HG02763 (cell line): Measurements from ENCODE around the gene KIRREL3.

Experiments used
- ATAC-seq: cut with Tn5 transposase; IDR thresholded peaks from one replicate; pipeline ENCODE4 v1.9.1; 2021; ENCODE audit warnings: mild to moderate bottlenecking, moderate library complexity; ENCODE audit not compliant: unreplicated experiment

The KIRREL3 gene

DNA sequence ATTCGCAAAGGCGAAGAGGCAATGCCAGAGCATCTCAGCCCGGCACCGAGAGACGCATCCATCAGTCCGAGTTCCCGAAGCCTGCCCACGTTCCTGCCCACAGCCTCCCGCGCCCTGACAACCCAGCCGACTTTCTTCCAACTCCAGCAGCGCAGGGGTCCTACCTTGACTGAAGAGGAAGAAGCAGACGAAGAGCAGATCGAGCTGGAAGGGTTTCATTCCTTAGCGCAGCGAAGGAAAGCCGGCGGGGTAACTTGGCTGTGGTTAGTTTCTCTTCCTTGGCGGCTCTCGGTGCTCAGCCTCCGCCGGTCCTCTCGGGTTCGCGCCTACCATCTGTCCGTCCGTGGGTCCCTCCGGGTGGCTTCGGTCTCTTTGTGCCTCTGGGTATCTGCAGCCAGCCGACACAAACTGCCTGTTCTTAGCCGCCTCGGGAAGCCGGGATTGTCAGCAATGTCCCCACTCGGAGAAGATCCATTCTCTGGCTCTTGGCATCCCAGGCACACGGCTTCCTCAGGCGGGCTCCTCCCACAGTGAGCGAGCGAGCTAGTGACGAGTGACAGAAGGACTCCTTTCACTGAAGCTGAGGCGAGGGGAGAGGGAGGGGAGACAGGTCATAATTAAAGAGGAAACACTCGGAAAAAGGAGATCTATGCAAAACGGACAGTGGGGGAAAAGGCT lies at the start of gene KIRREL3:
Gene KIRREL3 (minus strand): TSS at position 480 of the 678 bp plus-strand sequence.
- no peak for ATAC-seq

- no peak for ATAC-seq
These were observed 49.6 kb upstream of the KIRREL3 start for GRCh38 chr11:127050186-127050585.

DNA sequence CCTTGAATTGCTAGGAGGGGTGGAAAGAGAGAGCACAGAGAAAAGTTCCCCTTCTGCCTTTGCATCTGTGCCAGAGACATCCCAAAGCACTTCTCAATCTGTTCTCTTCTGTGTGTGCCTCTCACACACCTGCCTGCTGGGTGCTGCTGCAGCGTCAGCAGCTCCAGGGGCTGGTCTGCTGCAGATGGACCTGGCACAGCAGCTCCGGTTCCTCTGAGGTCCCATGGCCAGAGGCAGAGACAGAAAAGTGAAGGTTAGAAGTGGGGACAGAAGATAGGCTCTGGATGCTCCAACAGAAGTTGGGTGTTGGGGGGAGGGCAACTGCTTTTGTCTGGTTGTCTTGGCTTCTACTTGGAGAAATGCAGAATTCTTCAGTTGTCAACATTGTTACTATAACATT lies 48.9 kb upstream of the KIRREL3 start:
- ATAC-seq = no peak

DNA sequence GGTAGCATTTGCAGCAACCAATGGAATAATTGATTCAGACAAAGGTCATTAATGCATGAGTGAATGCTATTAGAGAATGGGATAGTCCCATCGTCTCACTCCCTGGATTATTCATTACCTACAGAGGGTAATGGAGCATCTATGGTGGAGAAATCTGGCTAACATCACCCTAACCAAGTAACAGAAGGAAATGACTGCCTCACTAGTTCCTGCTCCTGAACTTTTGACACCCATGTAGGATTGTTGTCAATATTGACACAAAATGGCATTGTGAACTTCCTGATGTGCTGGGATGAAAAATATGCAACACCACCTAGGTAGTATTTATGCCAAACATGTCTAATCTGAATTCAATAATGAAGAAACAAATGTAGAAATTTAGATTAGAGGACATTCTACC lies 44.0 kb upstream of the KIRREL3 start:
- no peak for ATAC-seq

DNA sequence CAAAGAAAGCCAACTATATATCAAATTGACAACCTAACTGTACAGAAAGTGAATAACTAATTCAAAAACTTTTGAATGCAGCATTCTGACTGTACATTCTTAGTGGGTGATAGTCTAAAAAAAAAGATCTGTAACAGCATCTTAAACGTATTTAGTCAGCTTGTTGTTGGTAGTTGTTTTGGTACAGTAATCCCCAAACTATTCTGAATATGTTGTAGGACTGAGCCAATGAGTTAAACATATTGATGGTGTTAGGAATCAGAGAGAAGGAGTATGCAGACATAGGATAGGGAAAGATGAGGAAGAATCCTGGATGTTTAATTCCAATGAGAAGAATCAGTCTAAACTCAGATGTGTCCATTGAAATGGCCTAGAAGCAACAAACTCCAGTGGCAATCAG lies 41.9 kb upstream of the KIRREL3 start:
- no peak for ATAC-seq

DNA sequence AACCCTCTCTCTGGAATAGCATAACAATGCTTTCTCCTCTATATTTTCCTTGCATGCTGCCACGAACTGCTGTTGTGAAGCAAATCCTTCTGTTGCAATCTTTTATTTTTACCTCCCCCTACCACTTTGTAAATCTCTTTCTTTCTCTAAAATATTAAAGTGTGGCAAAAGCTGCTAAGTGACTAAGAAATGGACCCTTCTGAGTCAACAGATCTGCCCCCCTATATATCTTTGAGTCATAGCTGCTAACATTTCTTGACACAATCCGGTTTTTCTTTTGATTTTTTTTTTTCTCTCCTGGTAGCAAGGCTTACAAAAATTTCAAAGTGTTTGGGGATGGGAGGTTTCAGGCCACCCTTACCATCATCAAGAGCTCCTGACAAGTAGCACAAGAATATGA lies 39.0 kb upstream of the KIRREL3 start:
- ATAC-seq = no peak

DNA sequence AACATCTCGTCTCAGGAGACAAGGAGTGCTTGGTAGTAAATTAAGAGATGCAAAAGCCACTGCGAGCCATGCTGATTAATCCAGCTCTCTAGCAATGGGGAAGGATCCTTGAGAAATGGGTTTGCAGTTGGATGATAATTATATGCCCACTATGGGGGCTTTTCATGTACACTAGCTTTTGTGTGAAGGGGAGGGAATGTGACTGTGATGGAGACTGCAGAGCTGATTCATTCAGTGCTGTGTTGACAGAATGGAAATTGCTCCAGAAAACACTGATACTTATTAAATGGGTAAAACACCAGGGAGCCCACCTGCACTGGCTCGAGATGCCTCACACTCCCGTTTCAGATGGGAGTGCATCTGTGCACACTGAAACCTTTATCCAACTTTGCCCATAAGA lies 37.0 kb upstream of the KIRREL3 start:
- no peak for ATAC-seq

DNA sequence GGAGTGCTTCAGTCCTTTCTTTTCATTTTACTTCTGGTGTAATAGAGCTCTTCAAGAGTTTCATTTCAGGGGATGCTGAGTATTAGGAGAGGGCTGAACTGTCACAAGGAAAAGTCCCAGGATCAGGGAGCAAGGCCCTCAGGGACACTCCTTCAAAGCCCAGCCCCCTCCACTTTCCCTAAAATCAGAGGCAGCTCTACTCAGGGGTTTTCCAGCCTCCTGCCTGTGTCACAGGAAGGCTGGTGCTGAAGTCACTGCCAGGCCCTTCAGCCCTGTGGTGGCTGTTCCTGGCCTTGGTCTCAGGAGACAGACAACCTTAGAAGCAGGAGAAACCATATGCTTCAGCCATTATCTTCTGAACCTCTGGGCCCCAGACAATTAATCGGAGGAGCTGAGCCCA lies 36.4 kb upstream of the KIRREL3 start:
- no peak for ATAC-seq

- no peak for ATAC-seq
These were observed 35.3 kb upstream of the KIRREL3 start for GRCh38 chr11:127035824-127036223.

- ATAC-seq = no peak
These were observed 34.4 kb upstream of the KIRREL3 start for GRCh38 chr11:127034973-127035372.

GRCh38 chr11:127028648-127029047 lies 28.1 kb upstream of the KIRREL3 start:
- ATAC-seq = no peak

GRCh38 chr11:127027789-127028188 lies 27.2 kb upstream of the KIRREL3 start:
- ATAC-seq = no peak

GRCh38 chr11:127027000-127027399 lies 26.4 kb upstream of the KIRREL3 start:
- no peak for ATAC-seq

- ATAC-seq = no peak
These were observed 23.4 kb upstream of the KIRREL3 start for GRCh38 chr11:127023991-127024390.

DNA sequence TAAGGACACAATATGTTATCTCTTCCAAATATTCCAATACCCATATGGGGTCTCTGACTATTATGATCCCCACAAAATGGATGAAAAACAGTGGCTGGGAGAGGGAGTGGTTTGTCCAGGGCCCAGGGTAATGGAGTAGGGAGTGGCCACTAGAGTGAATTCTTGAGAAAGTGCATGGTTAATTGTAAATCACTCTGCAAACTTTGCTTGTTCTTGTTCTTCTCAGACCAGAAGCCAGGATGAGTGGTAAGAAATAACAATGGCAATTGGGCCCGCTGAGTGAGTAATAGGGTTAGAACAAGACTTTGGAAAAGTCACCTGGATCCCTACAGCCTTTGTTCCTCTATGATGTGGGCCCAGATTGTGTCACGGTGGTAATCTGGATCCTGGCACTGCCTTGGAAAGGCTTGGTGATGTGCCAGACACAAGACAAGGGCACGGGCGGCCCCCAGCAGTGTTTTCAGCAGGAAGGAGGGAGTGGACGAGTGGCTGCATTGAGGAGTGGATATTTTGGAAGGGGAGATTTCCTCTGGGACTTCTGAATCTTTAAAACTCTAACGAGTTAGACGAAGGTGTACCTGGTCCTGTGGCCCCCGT lies 18.2 kb upstream of the KIRREL3 start:
- ATAC-seq = no peak

- no peak for ATAC-seq
These were observed 16.9 kb upstream of the KIRREL3 start for GRCh38 chr11:127017482-127017881.

GRCh38 chr11:127013550-127013949 lies 13.0 kb upstream of the KIRREL3 start:
- no peak for ATAC-seq

DNA sequence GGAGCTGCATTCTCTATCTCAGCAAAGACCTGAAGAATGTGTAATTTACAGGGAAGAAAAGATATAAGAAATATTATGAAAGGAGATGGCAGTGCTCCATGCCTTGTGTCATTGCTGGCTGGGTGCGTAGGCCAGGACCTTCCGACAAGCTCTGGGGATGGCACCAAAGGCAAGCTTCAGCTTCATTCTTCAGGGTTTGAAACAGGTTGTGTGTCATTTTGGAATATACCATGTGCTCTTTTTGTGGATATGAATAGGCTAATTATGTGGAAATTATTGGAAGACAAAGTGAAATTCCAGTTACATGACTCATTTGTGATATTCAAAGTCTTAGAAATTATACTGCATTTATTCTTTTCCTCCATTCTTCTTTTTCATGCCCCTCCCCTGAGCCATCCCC lies 5.7 kb upstream of the KIRREL3 start:
- no peak for ATAC-seq

DNA sequence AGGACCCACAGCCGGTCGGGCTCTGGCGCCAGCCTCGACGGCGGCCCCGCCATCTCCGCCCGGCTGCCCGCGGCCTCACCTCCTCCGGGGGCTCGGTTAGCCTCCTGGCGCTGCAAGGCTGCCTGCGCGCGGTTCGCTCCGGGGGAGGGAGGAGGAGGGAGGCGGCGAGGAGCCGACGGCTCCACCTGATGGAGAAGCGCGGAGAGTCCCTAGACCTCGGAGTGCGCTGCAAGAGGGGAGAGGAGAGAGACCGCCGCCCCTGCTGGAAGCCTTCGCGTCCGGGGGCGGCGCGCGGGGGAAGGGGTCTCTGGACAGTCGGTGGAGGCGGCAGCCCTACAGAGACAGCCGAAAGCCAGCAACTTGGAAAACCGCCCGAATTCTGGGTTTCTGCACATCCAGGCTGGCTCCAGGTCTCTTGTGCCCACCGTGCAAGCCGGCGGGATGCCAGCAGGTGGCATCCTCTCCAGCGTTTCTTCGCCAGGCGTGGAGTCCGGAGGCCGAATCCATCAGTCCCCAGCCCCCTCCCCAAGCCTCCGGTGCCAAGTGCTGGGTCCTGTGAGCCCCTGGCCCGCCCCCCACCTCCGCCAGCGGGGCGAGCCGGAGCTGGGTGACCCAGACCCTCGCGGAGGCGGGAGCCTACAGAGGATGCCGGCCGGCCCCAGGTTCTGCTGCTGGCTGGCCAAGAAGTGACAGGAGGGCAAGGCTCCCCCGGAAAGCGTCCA lies 2.9 kb upstream of the KIRREL3 start:
- ATAC-seq = no peak

DNA sequence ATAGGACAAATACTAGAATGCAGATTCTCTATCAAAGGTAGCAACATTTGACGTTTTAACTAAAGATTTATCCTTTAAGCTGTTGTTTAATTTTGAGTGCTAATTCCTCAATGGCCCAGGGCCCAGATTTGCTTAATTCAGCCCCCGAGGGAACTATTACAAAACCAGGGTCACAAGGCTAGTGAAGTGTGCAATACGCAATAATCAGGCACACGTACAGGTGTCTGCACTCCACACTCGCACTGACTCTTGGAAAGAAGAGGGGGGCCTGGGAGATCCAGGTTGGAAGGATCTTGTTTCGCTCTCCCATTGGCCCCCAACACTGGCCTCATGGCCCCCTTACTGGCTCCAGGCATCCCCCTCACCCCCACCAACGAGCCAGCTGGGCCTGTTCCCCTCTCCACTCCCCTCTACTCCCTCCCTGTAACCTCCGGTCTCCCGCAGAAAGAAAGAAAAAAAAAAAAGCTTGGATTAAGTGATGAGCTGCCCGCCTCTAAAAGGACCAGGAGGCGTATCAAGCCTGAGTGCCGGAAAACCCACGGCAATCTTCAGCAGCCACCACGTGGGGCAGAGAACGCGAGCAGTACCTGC lies 2.2 kb upstream of the KIRREL3 start:
- ATAC-seq = no peak

- ATAC-seq = no peak
These were observed 411 bp upstream of the KIRREL3 start for GRCh38 chr11:127000981-127001380.

GRCh38 chr11:126999366-126999765 lies 1.2 kb downstream of the KIRREL3 start:
- ATAC-seq = no peak
